Gastroesophageal sphincter (tissue), 3 donors: Measurements from ENCODE around the gene TSPOAP1.

ENCODE experiments used
- POLR2A ChIP-seq, 2 donors: fragments of 450-650 bp; IDR thresholded peaks; one replicate each; pipeline ENCODE4 v1.6.1; 2017; ENCODE audit warnings: antibody characterized with exemption in 2 of 2, mild to moderate bottlenecking in 2 of 2, moderate library complexity in 1 of 2
- POLR2AphosphoS5 ChIP-seq: sonication (generic); formaldehyde crosslinking; IDR thresholded peaks from one replicate; pipeline ENCODE4 v1.6.1; 2017; ENCODE audit warnings: antibody characterized with exemption
- TF ChIP-seq, protein P1 (sequence below), 4 experiments: fragments of 200-600 bp in 2 of 4; fragments of 450-650 bp in 2 of 4; sonication (generic) in 1 of 4; IDR thresholded peaks; one replicate each; pipeline ENCODE4 v1.5.1; 2017 to 2019; ENCODE audit warnings: antibody characterized with exemption in 4 of 4, mild to moderate bottlenecking in 2 of 4, moderate library complexity in 2 of 4

DNA sequence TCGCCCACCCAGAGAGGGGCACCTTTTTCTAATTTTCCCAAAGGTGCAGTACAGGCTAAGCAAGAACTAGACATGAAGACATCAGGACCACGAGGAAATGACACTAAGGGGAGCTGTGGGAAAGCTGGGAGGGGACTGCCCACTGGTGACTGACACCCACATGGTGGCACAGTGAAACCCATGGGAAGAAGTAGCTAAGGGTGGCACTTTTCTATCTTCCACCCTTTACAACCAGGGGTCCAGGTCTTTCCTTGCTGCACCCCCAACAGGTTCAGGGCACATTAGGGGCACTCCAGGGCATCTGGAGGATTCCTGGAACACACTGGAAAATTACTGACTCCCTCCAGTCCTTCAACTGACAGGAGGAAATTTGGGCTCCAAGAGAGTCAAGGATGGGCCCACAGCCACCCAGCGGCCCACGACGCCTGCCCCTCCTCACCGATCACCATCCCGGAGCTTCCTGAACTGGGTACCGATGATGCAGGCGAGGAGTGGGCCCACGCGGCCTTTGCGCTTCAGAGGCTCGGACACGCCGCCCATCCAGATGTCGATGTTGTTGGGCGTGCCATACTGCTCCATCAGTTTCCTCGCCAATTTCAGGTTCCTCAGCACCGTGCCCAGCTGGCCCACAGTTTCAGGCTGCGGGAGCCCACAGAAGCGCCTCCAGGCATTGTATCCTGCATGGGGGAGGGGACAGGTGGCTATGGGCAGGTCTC, 57.2 kb downstream of the TSPOAP1 start:
- TF ChIP-seq, protein P1, sequence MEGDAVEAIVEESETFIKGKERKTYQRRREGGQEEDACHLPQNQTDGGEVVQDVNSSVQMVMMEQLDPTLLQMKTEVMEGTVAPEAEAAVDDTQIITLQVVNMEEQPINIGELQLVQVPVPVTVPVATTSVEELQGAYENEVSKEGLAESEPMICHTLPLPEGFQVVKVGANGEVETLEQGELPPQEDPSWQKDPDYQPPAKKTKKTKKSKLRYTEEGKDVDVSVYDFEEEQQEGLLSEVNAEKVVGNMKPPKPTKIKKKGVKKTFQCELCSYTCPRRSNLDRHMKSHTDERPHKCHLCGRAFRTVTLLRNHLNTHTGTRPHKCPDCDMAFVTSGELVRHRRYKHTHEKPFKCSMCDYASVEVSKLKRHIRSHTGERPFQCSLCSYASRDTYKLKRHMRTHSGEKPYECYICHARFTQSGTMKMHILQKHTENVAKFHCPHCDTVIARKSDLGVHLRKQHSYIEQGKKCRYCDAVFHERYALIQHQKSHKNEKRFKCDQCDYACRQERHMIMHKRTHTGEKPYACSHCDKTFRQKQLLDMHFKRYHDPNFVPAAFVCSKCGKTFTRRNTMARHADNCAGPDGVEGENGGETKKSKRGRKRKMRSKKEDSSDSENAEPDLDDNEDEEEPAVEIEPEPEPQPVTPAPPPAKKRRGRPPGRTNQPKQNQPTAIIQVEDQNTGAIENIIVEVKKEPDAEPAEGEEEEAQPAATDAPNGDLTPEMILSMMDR (IDR thresholded peaks at IDR 0.05): no peak
- no peak for TF ChIP-seq POLR2AphosphoS5
- no peak for TF ChIP-seq POLR2A (IDR thresholded peaks at IDR 0.05)
